HepG2 (cell line): ENCODE data around the gene TMEM129. TPM values are rescaled to one million over a fixed set of nuclear protein-coding genes. Genes with fewer than 3 reads are reported as not detected.

Experiments used
- CCAR2 ChIP-seq: fragments of 200-400 bp; formaldehyde crosslinking; optimal IDR thresholded peaks from 2 replicates; pipeline ENCODE3; 2018; ENCODE audit warnings: low read depth, mild to moderate bottlenecking, low read length, moderate library complexity
- CSRNP1 ChIP-seq: sonication (generic); formaldehyde crosslinking; IDR thresholded peaks from 2 replicates; pipeline ENCODE4 v1.8.1; 2023; ENCODE audit warnings: mild to moderate bottlenecking, missing genetic modification reagents
- IKZF4 ChIP-seq: sonication (generic); formaldehyde crosslinking; IDR thresholded peaks from 2 replicates; pipeline ENCODE4 v1.5.1; 2020; ENCODE audit warnings: borderline replicate concordance, mild to moderate bottlenecking, low read depth, missing genetic modification reagents; ENCODE audit errors: not compliant biosample characterization
- KMT2A ChIP-seq: sonication (generic); formaldehyde crosslinking; IDR thresholded peaks from 2 replicates; pipeline ENCODE4 v1.4.0; 2020; ENCODE audit warnings: missing genetic modification reagents
- PBX3 ChIP-seq: sonication (generic); formaldehyde crosslinking; IDR thresholded peaks from 2 replicates; pipeline ENCODE4 v1.8.1; 2023; ENCODE audit warnings: missing genetic modification reagents, inconsistent platforms, borderline replicate concordance
- PCBP2 ChIP-seq: fragments of 200-400 bp; formaldehyde crosslinking; optimal IDR thresholded peaks from 2 replicates; pipeline ENCODE3; 2018; ENCODE audit warnings: low read length, low read depth; ENCODE audit not compliant: poor library complexity, severe bottlenecking
- SNAPC2 ChIP-seq: sonication (generic); formaldehyde crosslinking; IDR thresholded peaks from 2 replicates; pipeline ENCODE4 v1.8.1; 2022; ENCODE audit warnings: mild to moderate bottlenecking, missing genetic modification reagents
- SP5 ChIP-seq: IDR thresholded peaks from 2 replicates; pipeline ENCODE4 v1.6.1; 2016; ENCODE audit warnings: low read depth, borderline replicate concordance
- STAG1 ChIP-seq: sonication (generic); formaldehyde crosslinking; IDR thresholded peaks from 2 replicates; pipeline ENCODE4 v1.4.0; 2020; ENCODE audit warnings: missing genetic modification reagents
- TBX2 ChIP-seq: sonication (generic); formaldehyde crosslinking; IDR thresholded peaks from 2 replicates; pipeline ENCODE4 v1.5.0; 2020; ENCODE audit warnings: missing genetic modification reagents, mild to moderate bottlenecking, borderline replicate concordance
- TEAD2 ChIP-seq: sonication (generic); formaldehyde crosslinking; IDR thresholded peaks from 2 replicates; pipeline ENCODE4 v1.9.0; 2021; ENCODE audit warnings: missing genetic modification reagents
- XRCC5 ChIP-seq: fragments of 200-400 bp; formaldehyde crosslinking; optimal IDR thresholded peaks from 2 replicates; pipeline ENCODE3; 2017; ENCODE audit warnings: mild to moderate bottlenecking, low read length
- ZFP1 ChIP-seq: IDR thresholded peaks from 2 replicates; pipeline ENCODE4 v1.6.1; 2016
- ZKSCAN1 ChIP-seq: fragments of 150-350 bp; IDR thresholded peaks from 2 replicates; pipeline ENCODE4 v1.6.1; 2014; ENCODE audit warnings: low read length
- ZKSCAN8 ChIP-seq: IDR thresholded peaks from 2 replicates; pipeline ENCODE4 v1.6.1; 2016; ENCODE audit warnings: borderline replicate concordance, missing genetic modification reagents, missing compliant biosample characterization
- ZMYM4 ChIP-seq: sonication (generic); formaldehyde crosslinking; IDR thresholded peaks from 2 replicates; pipeline ENCODE4 v1.8.1; 2023; ENCODE audit warnings: mild to moderate bottlenecking, missing genetic modification reagents
- ZNF20 ChIP-seq: sonication (generic); formaldehyde crosslinking; IDR thresholded peaks from 2 replicates; pipeline ENCODE4 v1.4.0; 2020; ENCODE audit warnings: mild to moderate bottlenecking, moderate library complexity, missing genetic modification reagents
- ZNF264 ChIP-seq: sonication (generic); formaldehyde crosslinking; IDR thresholded peaks from 2 replicates; pipeline ENCODE4 v1.4.0; 2020; ENCODE audit warnings: missing genetic modification reagents
- ZNF34 ChIP-seq: sonication (generic); formaldehyde crosslinking; IDR thresholded peaks from 2 replicates; pipeline ENCODE4 v1.4.0; 2020; ENCODE audit warnings: mild to moderate bottlenecking, missing genetic modification reagents, borderline replicate concordance
- ZNF512 ChIP-seq: sonication (generic); formaldehyde crosslinking; IDR thresholded peaks from 2 replicates; pipeline ENCODE4 v1.4.0; 2020; ENCODE audit warnings: mild to moderate bottlenecking, missing genetic modification reagents
- ZNF577 ChIP-seq: sonication (generic); formaldehyde crosslinking; IDR thresholded peaks from 2 replicates; pipeline ENCODE4 v1.4.0; 2020; ENCODE audit warnings: mild to moderate bottlenecking, low read depth, missing genetic modification reagents, borderline replicate concordance
- ZNF614 ChIP-seq: IDR thresholded peaks from 2 replicates; pipeline ENCODE4 v1.6.1; 2018; ENCODE audit warnings: missing biosample characterization, missing genetic modification reagents, inconsistent platforms, borderline replicate concordance
- ZNF670 ChIP-seq: sonication (generic); formaldehyde crosslinking; IDR thresholded peaks from 2 replicates; pipeline ENCODE4 v1.8.0; 2022; ENCODE audit warnings: mild to moderate bottlenecking, missing genetic modification reagents, borderline replicate concordance
- ZNF773 ChIP-seq: sonication (generic); formaldehyde crosslinking; IDR thresholded peaks from 2 replicates; pipeline ENCODE4 v1.4.0; 2020; ENCODE audit warnings: missing genetic modification reagents, borderline replicate concordance
- ZNF850 ChIP-seq: sonication (generic); formaldehyde crosslinking; conservative IDR thresholded peaks from 2 replicates; pipeline ENCODE4 v1.9.0; 2021; ENCODE audit warnings: mild to moderate bottlenecking, missing genetic modification reagents
- ZNF879 ChIP-seq: sonication (generic); formaldehyde crosslinking; IDR thresholded peaks from 2 replicates; pipeline ENCODE4 v1.8.1; 2023; ENCODE audit warnings: missing genetic modification reagents
- ZSCAN29 ChIP-seq: sonication (generic); formaldehyde crosslinking; conservative IDR thresholded peaks from 2 replicates; pipeline ENCODE4 v1.4.0; 2020; ENCODE audit warnings: mild to moderate bottlenecking, missing genetic modification reagents
- ZSCAN9 ChIP-seq: IDR thresholded peaks from 2 replicates; pipeline ENCODE4 v1.6.1; 2016; ENCODE audit warnings: borderline replicate concordance
- polyA plus RNA-seq, 8 experiments: library from polyadenylated mRNA; depleted of rRNA in 3 of 8; stranded (reverse) in 7 of 8; unstranded in 1 of 8; fragments of >200 nt; fragmentation: Illumina TruSeq in 4 of 8; extraction: Trizol in 4 of 8; gene quantifications; 2 replicates each; pipeline versions ENCODE4 v1.2.1 to v1.2.3, GENCODE V29; 2011 to 2016; ENCODE audit warnings: low read depth in 4 of 8, missing spikeins in 1 of 8, mixed read lengths in 1 of 8; ENCODE audit not compliant: insufficient read depth in 1 of 8
- total RNA-seq, 5 experiments: library from RNA; depleted of rRNA; stranded (reverse); fragments of >200 nt; fragmentation: Illumina TruSeq; extraction: Trizol; gene quantifications; 2 replicates each; pipeline ENCODE4 v1.2.3, GENCODE V29; 2016; ENCODE audit warnings: low read depth in 1 of 5

Gene TMEM129
- total and polyA plus RNA-seq, 2 of the 13 experiments (the other 11 are each of a cell fraction or from before 2014, with no cell fraction given): 19.0 to 25.8 TPM

DNA sequence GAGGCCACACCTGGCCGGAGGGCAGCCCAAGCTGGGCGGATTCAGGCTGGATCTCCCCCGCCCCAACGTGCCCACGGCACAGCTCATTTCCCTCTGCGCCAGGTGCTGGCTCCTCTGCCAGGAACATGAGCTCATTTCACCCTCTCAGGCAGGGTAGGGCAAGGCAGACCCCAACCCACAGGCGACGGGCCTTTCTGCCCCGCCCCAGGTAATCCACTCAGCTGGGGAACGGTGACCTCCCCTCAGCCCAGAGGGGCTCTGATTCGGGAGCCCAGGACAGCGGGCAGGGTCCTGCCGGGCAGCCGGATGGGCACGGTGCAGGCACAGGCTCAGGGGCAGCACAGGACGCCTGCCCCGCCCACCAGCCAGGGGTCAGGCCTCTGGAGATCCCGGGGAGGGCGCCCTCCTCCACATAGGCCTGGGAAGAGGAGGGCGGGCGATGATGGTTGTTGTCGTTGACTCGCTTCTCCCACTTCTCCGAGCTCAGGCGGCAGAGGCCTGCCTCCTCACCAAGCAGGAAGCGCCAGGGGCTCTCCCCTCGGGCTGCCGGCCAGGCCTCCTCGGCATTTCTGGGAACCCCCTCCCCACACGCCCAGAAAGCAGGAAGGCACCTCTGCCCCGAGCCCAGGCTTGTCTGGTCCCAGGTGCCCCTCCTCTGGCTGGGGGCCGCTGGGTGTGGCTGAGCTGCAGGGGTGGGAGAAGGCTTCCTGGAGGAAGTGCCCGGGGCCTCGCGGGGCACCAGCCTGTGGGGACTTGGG, 31.3 kb upstream of the TMEM129 start (continued):
- peak; percentile 58 for TF ChIP-seq CSRNP1 (CRISPR knock-in tag)
- no peak for TF ChIP-seq ZMYM4 (CRISPR knock-in tag)
- TF ChIP-seq CCAR2: no peak
- TF ChIP-seq STAG1 (CRISPR knock-in tag): peak; percentile 40
- TF ChIP-seq ZSCAN9 (CRISPR knock-in tag): no peak
- no peak for TF ChIP-seq PBX3 (CRISPR knock-in tag)
- no peak for TF ChIP-seq TEAD2 (CRISPR knock-in tag)
- TF ChIP-seq ZSCAN29: no peak
- TF ChIP-seq ZNF850 (CRISPR knock-in tag): no peak
- TF ChIP-seq ZKSCAN1: no peak
- no peak for TF ChIP-seq IKZF4 (CRISPR knock-in tag)
- TF ChIP-seq ZNF614 (CRISPR knock-in tag): peak; percentile 48; the same call in 1 of the 2 replicates
- no peak for TF ChIP-seq ZNF773 (CRISPR knock-in tag)
- no peak for TF ChIP-seq ZNF512
- TF ChIP-seq KMT2A (CRISPR knock-in tag): no peak
- TF ChIP-seq ZNF879 (CRISPR knock-in tag): no peak
- peak; percentile 92 for TF ChIP-seq SP5 (CRISPR knock-in tag)
- TF ChIP-seq ZKSCAN8 (CRISPR knock-in tag): 0 out of 2 replicates have a peak, but pooled peaks have one; percentile 36
- no peak for TF ChIP-seq ZNF20 (CRISPR knock-in tag)
- no peak for TF ChIP-seq ZNF577 (CRISPR knock-in tag)
- TF ChIP-seq XRCC5: no peak
- no peak for TF ChIP-seq ZNF34
- peak; percentile 10; the same call in 1 of the 2 replicates for TF ChIP-seq TBX2 (CRISPR knock-in tag)
- TF ChIP-seq SNAPC2 (CRISPR knock-in tag): no peak
- TF ChIP-seq ZNF670 (CRISPR knock-in tag): no peak
- TF ChIP-seq ZFP1 (CRISPR knock-in tag): no peak
- no peak for TF ChIP-seq ZNF264 (CRISPR knock-in tag)
- TF ChIP-seq PCBP2: no peak
